NCI-H82 treated with DMSO at 0.1 percent for 48 hours (cell line): ENCODE results near the gene FYB2.

Experiments
- DNase-seq: peaks from one replicate; lab custom pipeline; 2025; ENCODE audit not compliant: unreplicated experiment; lab: John Stamatoyannopoulos, UW

FYB2 gene

DNA sequence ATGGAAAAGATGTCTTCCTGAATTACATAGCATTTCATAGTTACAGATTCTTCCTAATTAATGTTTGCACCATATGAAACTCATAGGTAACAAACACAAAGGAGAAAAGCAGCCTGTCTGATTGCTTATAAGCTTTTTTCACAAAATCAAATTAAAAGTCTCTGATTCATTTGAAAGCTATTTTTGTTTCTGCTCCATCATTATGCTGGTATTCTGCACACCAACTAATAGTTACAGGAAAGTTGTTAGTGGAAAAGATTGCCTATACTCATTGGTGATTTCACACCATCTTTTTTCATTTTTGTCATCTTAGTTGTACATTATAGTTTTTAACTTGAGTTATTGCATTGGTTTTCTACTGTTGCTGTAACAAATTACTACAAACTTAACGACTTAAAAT, 104.0 kb downstream of the FYB2 start:
- no peak for DNase-seq

DNA sequence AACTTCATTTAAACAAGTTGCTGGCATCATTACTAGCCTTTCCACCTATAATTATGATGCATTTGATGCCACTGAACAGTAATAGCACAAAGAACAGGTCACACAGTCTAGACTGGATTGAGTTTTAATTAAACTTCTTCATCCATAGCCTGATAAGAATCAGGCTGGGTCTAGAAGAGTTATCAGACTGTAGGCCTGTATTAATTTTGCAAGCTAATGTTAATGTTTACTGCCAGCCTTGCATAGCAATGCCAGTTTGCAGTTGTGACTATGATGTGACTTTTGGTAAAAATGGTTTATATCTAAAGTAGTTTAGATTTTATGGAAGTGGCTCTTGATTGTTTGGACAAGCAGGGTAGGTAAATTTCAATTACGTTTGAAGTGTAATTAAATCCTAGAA, 106.1 kb downstream of the FYB2 start:
- DNase-seq = no peak

DNA sequence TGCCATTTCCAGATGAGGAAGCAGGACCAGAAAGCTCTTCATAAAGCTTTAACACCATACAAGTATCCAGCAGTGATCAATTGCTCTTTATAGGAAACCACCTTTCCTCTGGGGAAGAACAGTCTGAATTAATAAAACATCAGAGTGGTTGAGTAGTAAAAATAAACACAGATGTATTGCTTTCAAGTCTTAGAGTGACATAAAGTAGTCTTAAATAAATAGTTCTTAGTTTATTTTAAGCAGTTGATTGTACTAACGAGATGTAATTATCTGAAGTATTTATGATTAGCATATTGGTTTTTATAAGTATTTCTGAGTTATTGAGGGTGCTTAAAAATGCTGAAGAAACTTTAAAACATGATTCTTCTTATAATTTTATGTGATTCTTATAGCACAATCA, 107.1 kb downstream of the FYB2 start:
- DNase-seq = no peak

DNA sequence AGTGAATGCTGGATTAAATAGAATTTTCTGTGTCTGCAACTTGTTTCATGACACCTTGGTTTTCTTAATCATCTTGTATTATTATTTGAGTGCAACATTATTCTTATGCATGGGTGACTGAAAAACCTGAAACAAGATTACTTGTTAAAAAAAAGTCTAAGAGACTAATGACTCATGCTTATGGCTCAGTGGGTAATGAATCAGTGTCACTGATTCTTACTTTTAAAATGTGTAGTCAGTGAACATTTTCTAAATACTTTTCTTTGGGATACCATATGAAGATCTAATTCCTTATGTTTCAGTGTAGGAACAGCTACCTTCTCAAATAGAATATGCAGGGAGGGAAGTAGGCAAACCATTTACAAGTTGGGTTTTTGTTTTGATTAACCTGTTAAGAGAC, 108.6 kb downstream of the FYB2 start:
- DNase-seq = no peak

DNA sequence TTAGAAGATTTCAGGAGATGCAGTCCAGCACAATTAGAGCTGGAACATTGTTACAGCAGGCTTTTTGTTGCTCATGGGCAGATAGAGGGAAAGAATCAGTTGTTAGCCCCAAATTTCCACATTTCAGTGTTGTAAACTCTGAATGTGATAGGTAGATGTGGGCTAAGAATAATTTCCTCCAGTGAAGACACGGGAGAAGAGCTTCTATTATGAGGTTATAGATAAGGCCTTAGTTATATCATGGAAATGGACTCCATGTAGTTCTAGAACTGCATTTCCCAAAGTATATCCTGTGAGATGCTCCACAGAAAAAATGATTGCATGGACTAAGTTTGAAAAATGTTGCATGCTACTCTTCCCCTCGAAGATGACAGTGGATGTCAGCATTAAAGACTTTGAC, 109.2 kb downstream of the FYB2 start:
- no peak for DNase-seq

DNA sequence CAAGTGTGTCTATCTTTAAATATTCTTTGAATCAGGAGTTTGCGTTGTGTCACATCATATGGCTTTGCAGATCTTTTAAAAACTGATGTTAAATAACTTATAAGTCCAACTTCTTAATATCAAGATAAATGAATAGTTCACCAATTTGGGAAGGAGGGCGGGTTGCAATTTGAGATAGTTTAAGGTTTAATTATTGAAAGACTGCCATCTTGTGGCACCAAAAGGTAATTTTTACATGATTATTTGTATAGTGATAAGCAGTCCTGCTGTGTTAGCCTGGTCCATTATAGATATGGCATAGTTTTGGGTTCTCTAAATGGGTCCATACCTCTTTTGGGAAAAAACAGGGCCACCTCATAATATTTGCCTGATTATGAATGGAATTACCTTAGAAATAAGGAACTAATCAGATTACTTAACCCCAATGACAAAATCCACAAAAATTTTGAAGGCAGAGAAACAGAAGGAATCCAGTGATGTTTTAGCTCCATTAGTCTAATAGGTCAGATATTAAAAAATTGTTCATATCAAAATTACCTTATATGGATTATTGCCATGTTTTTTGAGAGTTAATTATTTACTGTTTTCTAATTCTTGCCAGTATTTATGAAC, 109.8 kb downstream of the FYB2 start:
- DNase-seq = peak; percentile 70

DNA sequence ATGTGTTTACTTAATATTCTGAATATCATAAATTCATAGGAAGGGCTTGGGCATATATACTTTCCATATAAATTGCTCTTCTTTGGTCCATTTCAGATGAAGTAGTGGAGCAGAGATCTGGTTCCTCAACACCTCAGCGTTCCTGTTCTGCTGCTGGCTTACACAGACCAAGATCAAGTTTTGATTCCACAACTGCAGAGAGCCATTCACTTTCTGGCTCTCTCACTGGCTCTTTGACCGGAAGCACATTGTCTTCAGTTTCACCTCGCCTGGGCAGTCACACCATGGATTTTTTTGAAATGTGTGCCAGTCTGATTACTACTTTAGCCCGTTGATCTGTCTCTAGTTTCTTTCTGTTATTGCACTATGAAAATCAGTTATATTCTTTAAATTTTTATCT, 111.8 kb downstream of the FYB2 start:
- DNase-seq = no peak

DNA sequence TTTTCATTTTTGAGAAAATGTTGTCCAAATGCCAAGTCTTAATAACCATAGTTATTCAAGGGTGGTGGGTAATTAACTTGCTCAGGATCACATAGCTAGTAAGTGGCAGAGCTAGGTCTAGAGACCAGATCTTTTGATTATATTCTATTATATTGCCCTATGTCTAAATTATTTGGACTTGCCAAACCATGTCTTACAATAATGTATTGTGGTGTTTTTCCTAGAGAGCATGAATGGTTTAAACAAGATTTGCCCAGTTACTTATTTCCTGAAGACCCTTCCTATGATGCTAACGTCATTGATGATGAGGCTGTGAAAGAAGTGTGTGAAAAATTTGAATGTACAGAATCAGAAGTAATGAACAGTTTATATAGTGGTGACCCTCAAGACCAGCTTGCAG, 115.5 kb downstream of the FYB2 start:
- no peak for DNase-seq

DNA sequence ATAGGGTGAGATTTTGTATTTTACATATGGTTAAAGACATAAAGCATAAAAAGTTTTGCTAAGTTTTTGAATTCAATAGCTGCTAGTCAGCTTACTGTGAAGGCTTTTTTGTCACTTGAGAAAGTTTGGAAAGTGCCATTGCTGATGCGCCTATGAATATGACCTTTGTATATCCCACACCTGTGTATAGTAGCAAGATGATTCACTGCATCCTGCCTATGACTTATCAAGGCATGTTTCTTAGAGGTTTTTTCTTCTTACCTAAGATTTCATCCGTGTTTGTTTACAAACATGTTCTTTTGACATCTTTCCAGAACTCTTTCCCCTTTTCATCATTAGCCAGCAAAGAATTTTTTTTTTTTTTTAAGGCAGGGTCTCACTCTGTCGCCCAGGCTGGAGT, 122.5 kb downstream of the FYB2 start:
- DNase-seq = no peak

DNA sequence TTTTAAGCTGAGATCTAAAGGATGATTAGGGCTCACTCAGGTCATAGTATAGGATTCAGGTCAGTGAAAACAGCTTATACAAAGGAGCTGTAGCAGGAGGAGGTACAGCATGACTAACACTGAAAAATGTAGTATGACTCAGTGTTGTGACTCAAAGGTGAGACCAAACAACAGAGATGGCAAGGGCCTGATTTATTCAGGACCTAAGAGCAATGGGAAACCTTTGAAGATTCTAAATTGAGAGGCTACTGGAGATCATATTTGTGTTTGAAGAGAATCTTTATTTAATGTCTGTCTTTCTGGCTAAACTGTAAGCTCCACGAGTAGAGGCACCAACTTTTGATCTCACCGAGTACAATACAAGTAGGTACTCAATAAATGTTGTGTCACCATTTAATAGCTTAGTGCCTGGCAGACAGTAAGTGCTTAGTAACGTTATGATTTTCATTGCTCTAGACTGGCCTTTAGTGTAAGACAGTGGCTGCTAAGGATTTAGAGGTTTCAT, 130.6 kb downstream of the FYB2 start:
- no peak for DNase-seq

DNA sequence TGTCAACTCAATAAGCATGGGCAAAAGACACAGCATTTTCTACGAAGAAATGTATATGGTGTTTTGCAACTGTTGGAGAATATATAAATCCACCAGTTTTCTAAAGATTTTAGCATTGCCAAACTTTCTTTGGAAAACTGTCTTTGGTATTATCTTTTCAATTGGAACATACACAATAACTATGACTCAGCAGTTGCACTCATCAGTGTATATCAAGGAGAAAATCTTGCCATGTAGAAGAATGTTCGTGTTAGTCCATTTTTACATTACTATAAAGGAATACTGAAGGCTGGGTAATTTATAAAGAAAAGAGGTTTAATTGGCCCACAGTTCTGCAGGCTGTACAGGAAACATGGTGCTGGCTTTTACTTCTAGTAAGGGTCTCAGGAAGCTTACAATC, 133.0 kb downstream of the FYB2 start:
- DNase-seq = no peak

DNA sequence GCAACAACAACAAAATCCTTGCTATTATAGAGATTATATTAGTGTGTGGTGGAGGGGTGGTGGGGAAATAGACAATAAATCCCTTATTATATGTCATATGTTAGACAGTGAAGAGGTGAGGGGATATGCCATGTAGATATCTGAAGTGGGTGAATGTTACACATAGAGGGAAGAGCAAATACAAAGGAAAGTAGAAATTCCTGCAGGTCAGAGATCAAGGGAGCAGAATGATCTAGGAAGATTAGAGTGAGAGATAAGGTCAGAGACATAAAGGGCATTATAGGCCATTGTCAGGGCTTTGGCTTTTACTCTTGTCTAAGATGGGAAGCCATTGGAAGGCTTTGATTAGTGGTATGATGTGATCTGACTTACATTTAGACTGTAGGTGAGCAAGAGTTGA, 135.6 kb downstream of the FYB2 start:
- no peak for DNase-seq

DNA sequence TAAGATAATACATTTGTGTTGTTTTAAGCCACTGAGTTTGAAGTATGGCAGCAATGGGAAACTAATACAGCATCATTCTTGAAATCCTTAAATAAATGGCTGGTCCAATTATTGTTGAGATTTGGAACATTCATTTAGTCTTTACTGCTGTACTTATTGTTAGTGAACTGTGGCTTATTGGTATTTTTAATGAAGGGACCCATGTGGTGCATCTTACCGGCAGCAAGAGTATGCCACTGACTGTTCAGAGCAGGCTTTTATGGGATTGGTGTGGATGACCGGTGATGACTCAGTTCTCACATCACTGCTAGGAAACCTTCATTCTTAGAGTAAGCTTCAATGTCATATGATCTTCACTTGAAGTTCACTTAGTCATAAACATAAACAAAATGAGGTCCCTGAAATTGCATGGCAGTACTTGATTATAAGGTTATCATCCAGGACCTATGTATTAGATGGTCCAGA, 142.6 kb downstream of the FYB2 start:
- no peak for DNase-seq

DNA sequence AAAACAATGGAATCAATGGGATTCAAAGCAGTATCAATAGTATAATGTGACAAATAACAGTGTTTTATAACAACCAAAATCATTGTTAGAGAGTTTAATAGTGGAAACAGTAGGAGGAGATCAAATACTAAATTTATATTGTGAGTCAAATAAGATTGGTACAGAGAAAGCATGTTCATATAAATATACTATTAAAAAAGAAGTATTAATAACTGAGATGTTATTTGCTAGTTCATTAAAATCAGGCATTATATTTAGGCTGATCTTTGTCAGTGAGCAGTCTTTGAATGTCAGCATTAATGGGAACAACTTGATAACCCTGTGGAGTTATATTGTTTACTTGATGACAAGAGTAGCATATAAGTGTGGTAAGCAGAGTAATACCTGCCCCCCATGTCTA, 143.4 kb downstream of the FYB2 start:
- no peak for DNase-seq

DNA sequence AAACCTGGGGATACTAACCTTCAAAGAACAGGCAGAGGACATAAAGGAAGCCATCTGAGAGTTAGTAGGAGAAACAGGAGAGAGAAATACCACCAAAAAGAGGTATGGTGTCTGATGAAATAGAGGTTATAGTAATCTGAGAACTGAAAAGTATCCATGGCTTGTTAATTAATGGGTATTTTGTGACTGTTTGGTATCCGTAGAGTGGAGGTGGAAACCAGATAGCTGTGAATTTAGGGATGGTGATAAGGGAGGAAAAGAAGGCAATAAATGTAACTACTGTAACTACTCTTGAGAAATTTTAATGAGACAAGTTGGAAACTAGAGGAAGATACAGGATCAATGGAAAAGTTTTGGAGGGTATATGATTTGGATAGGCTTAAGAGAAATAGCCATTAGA, 146.6 kb downstream of the FYB2 start:
- DNase-seq = no peak

DNA sequence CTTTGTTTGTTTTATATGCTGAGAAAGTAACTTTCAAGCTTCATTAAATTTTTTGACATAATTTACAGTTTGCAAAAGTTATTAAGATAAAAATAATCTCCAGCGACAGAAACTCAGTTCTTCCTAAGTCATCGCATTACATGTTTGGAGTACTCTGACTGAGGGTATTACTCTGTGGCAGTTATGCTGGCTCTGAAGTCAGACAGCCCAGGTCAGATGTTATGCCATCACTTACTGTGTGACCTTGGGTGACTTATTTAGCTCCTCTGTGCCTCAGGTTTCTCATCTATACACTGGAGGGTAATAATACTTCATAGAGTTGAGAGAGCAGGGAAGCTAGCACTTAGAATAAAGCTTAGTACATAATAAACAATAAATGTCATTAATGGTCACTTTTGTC, 147.7 kb downstream of the FYB2 start:
- DNase-seq = no peak

DNA sequence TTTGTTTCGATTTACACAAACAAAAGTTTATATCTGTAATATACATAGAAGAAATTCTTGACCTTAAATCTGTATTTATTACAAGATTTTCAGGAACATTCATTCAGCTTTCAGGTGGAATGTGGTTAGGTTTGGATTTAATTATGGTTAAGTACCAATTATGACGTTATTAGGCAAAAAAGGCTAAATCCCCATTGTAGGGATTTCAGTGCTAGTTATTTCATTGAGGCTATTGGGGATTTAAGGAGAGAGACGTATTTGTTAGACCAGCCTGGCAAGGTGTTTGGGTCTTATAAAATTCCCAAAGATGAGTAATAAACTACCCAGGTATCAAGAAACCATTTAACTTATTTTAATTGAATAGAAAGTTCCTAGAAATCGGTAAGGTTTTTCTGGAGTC, 148.1 kb downstream of the FYB2 start:
- no peak for DNase-seq

DNA sequence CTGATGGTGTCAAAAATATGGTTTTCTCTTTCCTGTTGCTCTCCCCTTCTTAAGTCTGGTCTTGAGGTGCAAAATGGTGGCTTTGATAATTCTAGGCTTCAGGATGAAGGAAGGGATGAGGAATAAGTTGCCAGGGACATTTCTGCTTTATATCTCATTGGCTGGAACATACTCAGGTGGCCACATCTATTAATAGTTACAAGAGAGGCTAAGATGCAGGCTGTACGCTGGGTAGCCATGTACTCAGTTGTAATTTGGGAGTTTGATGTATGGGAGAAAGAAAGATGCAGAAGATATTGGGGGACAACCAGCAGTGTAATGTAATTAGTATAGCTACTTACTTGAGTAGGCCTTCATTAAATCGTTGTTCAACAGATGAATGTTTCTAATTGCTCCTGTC, 148.9 kb downstream of the FYB2 start:
- no peak for DNase-seq
